ENCODE measurements around the gene CRTC2. TPM values are rescaled to one million over a fixed set of nuclear protein-coding genes. Genes with fewer than 3 reads are reported as not detected.

CRTC2 gene
- total RNA-seq, 1 donor from 2014 or later, result 47.3 TPM

GRCh38 chr1:153922076-153922971 lies 36.1 kb downstream of the CRTC2 start:
- H3K9me3 Mint-ChIP-seq (ENCODE audit: unreplicated experiment), result peaks cover 22% of the 10 kb centered on the region
- peak overlapping the region; percentile 95 for H3K4me3 Mint-ChIP-seq (ENCODE audit: unreplicated experiment)
- DNase-seq, result peak; percentile 76
- TF ChIP-seq CTCF (IDR thresholded peaks at IDR 0.05; ENCODE audit: partially characterized antibody, unreplicated experiment), result no peak
- peaks cover 10% of the 10 kb centered on the region for H3K27me3 Mint-ChIP-seq (ENCODE audit: unreplicated experiment)
- H3K4me1 Mint-ChIP-seq (ENCODE audit: low read depth, unreplicated experiment), result peaks cover 23% of the 10 kb centered on the region
- peak overlapping the region; percentile 86 for H3K27ac Mint-ChIP-seq (ENCODE audit: unreplicated experiment)
- H3K36me3 Mint-ChIP-seq (ENCODE audit: unreplicated experiment), result no peaks in the 10 kb centered on the region

- Mint-ChIP-seq H3K9me3 (ENCODE audit: unreplicated experiment) (peaks cover 22% of the 10 kb centered on the region), H3K36me3 (ENCODE audit: unreplicated experiment) (no peaks in the 10 kb centered on the region), H3K27me3 (ENCODE audit: unreplicated experiment) (peaks cover 10% of the 10 kb centered on the region), H3K4me3 (ENCODE audit: unreplicated experiment) (peak overlapping the region; percentile 94), H3K4me1 (ENCODE audit: low read depth, unreplicated experiment) (peaks cover 23% of the 10 kb centered on the region), H3K27ac (ENCODE audit: unreplicated experiment) (peak overlapping the region; percentile 86)
- DNase-seq, result no peak
- no peak for TF ChIP-seq CTCF (IDR thresholded peaks at IDR 0.05; ENCODE audit: partially characterized antibody, unreplicated experiment)
Observed at GRCh38 chr1:153921803-153922075, 36.7 kb downstream of the CRTC2 start.

- DNase-seq, result no peak
- peaks cover 23% of the 10 kb centered on the region for H3K4me1 Mint-ChIP-seq (ENCODE audit: low read depth, unreplicated experiment)
- no peak for TF ChIP-seq CTCF (IDR thresholded peaks at IDR 0.05; ENCODE audit: partially characterized antibody, unreplicated experiment)
Observed at GRCh38 chr1:153921080-153921802, 37.2 kb downstream of the CRTC2 start.

GRCh38 chr1:153919876-153920852 lies 38.2 kb downstream of the CRTC2 start:
- H3K4me1 Mint-ChIP-seq (ENCODE audit: low read depth, unreplicated experiment), result peaks cover 23% of the 10 kb centered on the region
- H3K36me3 Mint-ChIP-seq (ENCODE audit: unreplicated experiment), result no peaks in the 10 kb centered on the region
- DNase-seq, result no peak
- peaks cover 22% of the 10 kb centered on the region for H3K9me3 Mint-ChIP-seq (ENCODE audit: unreplicated experiment)
- H3K27me3 Mint-ChIP-seq (ENCODE audit: unreplicated experiment), result peaks cover 10% of the 10 kb centered on the region
- H3K4me3 Mint-ChIP-seq (ENCODE audit: unreplicated experiment), result peak overlapping the region; percentile 94
- H3K27ac Mint-ChIP-seq (ENCODE audit: unreplicated experiment), result peak overlapping the region; percentile 88
- no peak for TF ChIP-seq CTCF (IDR thresholded peaks at IDR 0.05; ENCODE audit: partially characterized antibody, unreplicated experiment)

More at GRCh38 chr1:153921080-153921802, 37.2 kb downstream of the CRTC2 start:
- Mint-ChIP-seq H3K27me3 (ENCODE audit: unreplicated experiment) (peaks cover 10% of the 10 kb centered on the region), H3K4me3 (ENCODE audit: unreplicated experiment) (peak overlapping the region; percentile 94), H3K27ac (ENCODE audit: unreplicated experiment) (peak overlapping the region; percentile 86), H3K9me3 (ENCODE audit: unreplicated experiment) (peaks cover 22% of the 10 kb centered on the region), H3K36me3 (ENCODE audit: unreplicated experiment) (no peaks in the 10 kb centered on the region)
